HCT116 (cell line): ENCODE data around the gene CST6. TPM values are rescaled to one million over a fixed set of nuclear protein-coding genes. Genes with fewer than 3 reads are reported as not detected.

Experiments
- ATAC-seq: fragments of 200-7000 bp; cut with Tn5 transposase; 2 replicates; pipeline ENCODE4 v1.9.1; 2020; ENCODE audit warnings: mild to moderate bottlenecking, moderate library complexity
- BruUV-seq: library from RNA; stranded (reverse); fragments of 400-500 nt; replicated peaks from 2 replicates; lab custom pipeline; 2021; lab: Mats Ljungman, UMichigan
- CTCF ChIA-PET: fragments of 300-600 bp; sonication (Branson Sonifier 250); formaldehyde crosslinking; loops from one replicate; lab custom pipeline; 2021; ENCODE audit warnings: antibody characterized with exemption; lab: Charles Lee
- POLR2A ChIA-PET: fragments of 300-600, 350-600 bp; sonication (Branson Sonifier 250); formaldehyde crosslinking; loops from one replicate; lab custom pipeline; 2021; ENCODE audit warnings: antibody characterized with exemption; lab: Charles Lee
- RAD21 ChIA-PET, 2 experiments: fragments of 300-600 bp; sonication (Branson Sonifier 250); formaldehyde crosslinking; loops; one replicate each; lab custom pipeline; 2023; ENCODE audit warnings: low total read pairs in 2 of 2; ENCODE audit not compliant: uncharacterized antibody in 2 of 2, unreplicated experiment in 2 of 2, low non-redundant PET in 1 of 2; lab: Charles Lee
- DNase-seq: peaks from one replicate; pipeline ENCODE4 v3.0.0-alpha.2; 2010; ENCODE audit warnings: low read depth, low spot score
- H2AFZ ChIP-seq: fragments of 200-600 bp; shearing (Covaris generic), sonication (generic); 2 replicates; pipeline ENCODE4 v1.6.1; 2017; ENCODE audit warnings: low read depth, mixed run types, mixed read lengths, antibody characterized with exemption, low read length; ENCODE audit not compliant: poor library complexity, severe bottlenecking
- H3K27ac ChIP-seq: 2 replicates; pipeline ENCODE4 v1.5.1; 2012; ENCODE audit warnings: low read depth, low read length
- H3K27me3 ChIP-seq: fragments of 200-600 bp; sonication (generic); 2 replicates; pipeline ENCODE4 v1.6.1; 2016; ENCODE audit warnings: mixed run types, low read length, mixed read lengths; ENCODE audit not compliant: insufficient read depth
- H3K36me3 ChIP-seq, 2 experiments: fragments of 200-500 bp in 1 of 2; fragments of 200-600 bp in 1 of 2; sonication (Bioruptor generic) in 1 of 2; sonication (generic) in 1 of 2; 2 replicates each; pipeline versions ENCODE4 v1.5.1 to v1.6.1; 2014 to 2016; ENCODE audit warnings: low read length in 2 of 2, inconsistent platforms in 1 of 2, mixed read lengths in 1 of 2, mixed run types in 1 of 2; ENCODE audit not compliant: insufficient read depth in 2 of 2, control insufficient read depth in 1 of 2
- H3K4me1 ChIP-seq, 2 experiments: fragments of 200-600 bp in 1 of 2; sonication (generic) in 1 of 2; 2 replicates each; pipeline versions ENCODE4 v1.5.1 to v1.6.1; 2012 to 2017; ENCODE audit warnings: low read length in 2 of 2, inconsistent platforms in 1 of 2, mild to moderate bottlenecking in 1 of 2, mixed read lengths in 1 of 2, mixed run types in 1 of 2, moderate library complexity in 1 of 2; ENCODE audit not compliant: insufficient read depth in 2 of 2, control insufficient read depth in 1 of 2
- H3K4me2 ChIP-seq: fragments of 200-600 bp; sonication (generic); 2 replicates; pipeline ENCODE4 v1.6.1; 2017; ENCODE audit warnings: mixed run types, low read length, mixed read lengths
- H3K4me3 ChIP-seq, 2 experiments: fragments of 200-600 bp in 1 of 2; sonication (generic) in 1 of 2; replicated peaks in 1 of 2; 2 replicates each; pipeline ENCODE4 v1.5.1; 2011 to 2016; ENCODE audit warnings: low read length in 2 of 2, control low read depth in 1 of 2, low read depth in 1 of 2, mild to moderate bottlenecking in 1 of 2, mixed read lengths in 1 of 2, mixed run types in 1 of 2
- H3K79me2 ChIP-seq: fragments of 200-600 bp; sonication (generic); 2 replicates; pipeline ENCODE4 v1.6.1; 2017; ENCODE audit warnings: mild to moderate bottlenecking, mixed run types, low read length, moderate library complexity, mixed read lengths; ENCODE audit not compliant: insufficient read depth
- H3K9ac ChIP-seq: fragments of 200-600 bp; sonication (generic); 2 replicates; pipeline ENCODE4 v1.6.1; 2016; ENCODE audit warnings: low read length, mixed read lengths
- H3K9me2 ChIP-seq: fragments of 200-600 bp; sonication (generic), shearing (Covaris generic); 2 replicates; pipeline ENCODE4 v1.6.1; 2017; ENCODE audit warnings: mixed run types, mild to moderate bottlenecking, moderate library complexity; ENCODE audit not compliant: insufficient read depth
- H3K9me3 ChIP-seq, 2 experiments: fragments of 200-500 bp in 1 of 2; fragments of 200-600 bp in 1 of 2; sonication (Bioruptor generic) in 1 of 2; sonication (generic) in 1 of 2; 2 replicates each; pipeline ENCODE4 v1.6.1; 2014 to 2017; ENCODE audit warnings: low read length in 2 of 2, mixed read lengths in 2 of 2, inconsistent platforms in 1 of 2, low read depth in 1 of 2, mild to moderate bottlenecking in 1 of 2, mixed run types in 1 of 2, moderate library complexity in 1 of 2; ENCODE audit not compliant: control insufficient read depth in 1 of 2, insufficient read depth in 1 of 2
- H4K20me1 ChIP-seq: fragments of 200-600 bp; sonication (generic), shearing (Covaris generic); 2 replicates; pipeline ENCODE4 v1.6.1; 2017; ENCODE audit warnings: mixed run types, mild to moderate bottlenecking, moderate library complexity; ENCODE audit not compliant: insufficient read depth
- ELF1 ChIP-seq: IDR thresholded peaks from 2 replicates; pipeline ENCODE4 v1.6.1; 2012; ENCODE audit warnings: low read depth, borderline replicate concordance
- EZH2phosphoT487 ChIP-seq: fragments of 200-600 bp; IDR thresholded peaks from 2 replicates; pipeline ENCODE4 v1.6.1; 2018; ENCODE audit warnings: antibody characterized with exemption, borderline replicate concordance
- JUND ChIP-seq: IDR thresholded peaks from 2 replicates; pipeline ENCODE4 v1.6.1; 2012
- POLR2AphosphoS5 ChIP-seq: IDR thresholded peaks from 2 replicates; pipeline ENCODE4 v1.6.1; 2011; ENCODE audit warnings: mild to moderate bottlenecking, low read depth, low read length, moderate library complexity
- intact Hi-C: fragments of 100-400 bp; cut with micrococcal nuclease; formaldehyde crosslinking; loops from 2 replicates; pipeline ENCODE4 v1.10.0; 2022
- total RNA-seq: library from RNA; stranded (reverse); gene quantifications from one replicate; pipeline ENCODE4 v1.2.1, GENCODE V29; 2021; ENCODE audit not compliant: unreplicated experiment
- TF ChIP-seq, protein P1 (sequence below): IDR thresholded peaks from 2 replicates; pipeline ENCODE4 v1.6.1; 2011; ENCODE audit warnings: mild to moderate bottlenecking, low read length, moderate library complexity; ENCODE audit not compliant: insufficient replicate concordance; ENCODE audit errors: extremely low read depth

Gene CST6
- total RNA-seq, 1 experiment from 2014 or later: 68.1 TPM

DNA sequence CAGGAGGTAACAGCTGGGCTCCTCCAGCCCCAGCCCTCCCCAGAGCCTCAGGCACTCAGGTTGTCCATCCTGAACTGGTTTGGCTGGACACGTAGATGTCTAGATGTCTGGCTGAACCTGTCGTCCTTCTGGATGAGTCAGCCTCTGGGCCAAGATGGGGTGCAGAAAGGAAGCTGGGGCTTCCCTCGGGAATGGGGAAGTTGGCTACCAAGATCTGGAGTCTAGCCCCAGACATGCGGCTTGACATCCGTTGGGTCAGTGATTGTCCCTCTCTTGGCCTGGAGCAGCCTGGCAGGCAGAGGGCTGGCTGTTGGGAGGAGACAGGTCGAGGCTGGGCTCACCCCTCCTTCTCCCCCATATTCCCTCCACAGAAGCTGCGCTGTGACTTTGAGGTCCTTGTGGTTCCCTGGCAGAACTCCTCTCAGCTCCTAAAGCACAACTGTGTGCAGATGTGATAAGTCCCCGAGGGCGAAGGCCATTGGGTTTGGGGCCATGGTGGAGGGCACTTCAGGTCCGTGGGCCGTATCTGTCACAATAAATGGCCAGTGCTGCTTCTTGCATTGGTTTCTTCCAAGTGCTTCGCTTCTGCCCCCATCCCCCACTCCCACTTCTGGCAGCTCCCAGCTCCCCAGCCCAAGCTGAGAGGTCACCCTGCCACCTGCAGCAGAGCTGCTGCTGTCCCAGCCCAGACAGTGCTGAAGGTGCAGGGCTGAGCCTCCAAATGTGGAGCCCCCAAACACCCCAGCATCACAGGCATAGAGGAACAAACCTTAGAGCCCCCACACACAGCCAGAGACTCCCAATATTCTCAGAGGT, 1.3 kb downstream of the CST6 start:
- no peaks in the 10 kb centered on the region for H3K36me3 ChIP-seq
- H3K9me3 ChIP-seq: no peaks in the 10 kb centered on the region
- H3K27me3 ChIP-seq: no peaks in the 10 kb centered on the region
- peak overlapping the region; percentile 72 for H3K4me2 ChIP-seq
- TF ChIP-seq JUND (no peak), POLR2AphosphoS5 (peak; percentile 16; the same call in 1 of the 2 replicates)
- TF ChIP-seq, protein P1, sequence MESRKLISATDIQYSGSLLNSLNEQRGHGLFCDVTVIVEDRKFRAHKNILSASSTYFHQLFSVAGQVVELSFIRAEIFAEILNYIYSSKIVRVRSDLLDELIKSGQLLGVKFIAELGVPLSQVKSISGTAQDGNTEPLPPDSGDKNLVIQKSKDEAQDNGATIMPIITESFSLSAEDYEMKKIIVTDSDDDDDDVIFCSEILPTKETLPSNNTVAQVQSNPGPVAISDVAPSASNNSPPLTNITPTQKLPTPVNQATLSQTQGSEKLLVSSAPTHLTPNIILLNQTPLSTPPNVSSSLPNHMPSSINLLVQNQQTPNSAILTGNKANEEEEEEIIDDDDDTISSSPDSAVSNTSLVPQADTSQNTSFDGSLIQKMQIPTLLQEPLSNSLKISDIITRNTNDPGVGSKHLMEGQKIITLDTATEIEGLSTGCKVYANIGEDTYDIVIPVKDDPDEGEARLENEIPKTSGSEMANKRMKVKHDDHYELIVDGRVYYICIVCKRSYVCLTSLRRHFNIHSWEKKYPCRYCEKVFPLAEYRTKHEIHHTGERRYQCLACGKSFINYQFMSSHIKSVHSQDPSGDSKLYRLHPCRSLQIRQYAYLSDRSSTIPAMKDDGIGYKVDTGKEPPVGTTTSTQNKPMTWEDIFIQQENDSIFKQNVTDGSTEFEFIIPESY: peak; percentile 15
- intact Hi-C loops: no loop called here
- ChIA-PET CTCF (interaction anchor here (3.2 kb wide), 1 partner anchor 9 kb away, joined by 22 read pairs; no protein-coding TSS in a partner anchor), POLR2A (interaction anchor here (0.9 to 2.6 kb wide), 2 partner anchors 10 to 11 kb away, joined by 3 to 17 read pairs; partner anchors contain the start of genes BANF1 and EIF1AD), RAD21 (no interaction called here)
- no peak overlapping the region for H2AFZ ChIP-seq
- no peaks in the 10 kb centered on the region for H3K9me2 ChIP-seq
- H4K20me1 ChIP-seq: no peaks in the 10 kb centered on the region
- no TSS peak for BruUV-seq
- peaks cover 68 to 95% of the 10 kb centered on the region in 2 experiments for H3K4me1 ChIP-seq
- DNase-seq (no peak), ATAC-seq (no peak)
- H3K4me3 ChIP-seq: peak overlapping the region; percentile 44 to 50
- H3K27ac ChIP-seq: peak overlapping the region; percentile 45
- peak overlapping the region; percentile 57 for H3K9ac ChIP-seq
- peaks cover 11% of the 10 kb centered on the region; the same call in 1 of the 2 replicates for H3K79me2 ChIP-seq

DNA sequence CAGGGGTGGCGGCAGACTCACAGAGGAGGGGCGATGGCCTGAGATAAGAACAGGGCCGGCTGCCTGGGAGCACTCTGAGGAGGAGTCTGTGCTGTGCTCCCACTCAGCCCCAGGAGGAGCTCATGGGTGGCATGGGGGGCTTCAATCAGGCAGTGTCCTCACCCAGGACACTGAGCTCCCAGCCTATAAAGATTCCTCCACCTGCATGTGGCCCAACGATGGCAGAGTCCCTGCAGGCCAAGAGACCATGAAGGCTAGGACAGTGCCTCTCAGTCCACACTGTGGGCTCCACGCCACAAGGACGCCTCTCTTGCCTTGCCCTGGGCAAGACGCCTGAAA, 1.9 kb downstream of the CST6 start:
- Histone ChIP-seq H4K20me1 (no peaks in the 10 kb centered on the region), H3K9me3 (no peaks in the 10 kb centered on the region), H3K4me3 (no peak overlapping the region), H3K27ac (peak overlapping the region; percentile 45), H3K36me3 (no peaks in the 10 kb centered on the region)
- DNase-seq (no peak), ATAC-seq (no peak)
- CTCF ChIA-PET: interaction anchor here (3.2 kb wide), 1 partner anchor 8 kb away, joined by 22 read pairs; no protein-coding TSS in a partner anchor
- intact Hi-C loops: no loop called here
- no peak for TF ChIP-seq EZH2phosphoT487
- no peak for TF ChIP-seq POLR2AphosphoS5
- no peak for TF ChIP-seq ELF1
- TF ChIP-seq, all 23 proteins: peak for 0
- Histone ChIP-seq H3K27me3 (no peaks in the 10 kb centered on the region), H2AFZ (no peak overlapping the region), H3K4me2 (peak overlapping the region; percentile 72), H3K9me2 (no peaks in the 10 kb centered on the region), H3K4me1 (peaks cover 64 to 95% of the 10 kb centered on the region in 2 experiments), H3K9ac (peak overlapping the region; percentile 57), H3K79me2 (peaks cover 11% of the 10 kb centered on the region; the same call in 1 of the 2 replicates)
- ChIA-PET RAD21 (no interaction called here), POLR2A (interaction anchor here (0.6 to 0.9 kb wide), 4 partner anchors 11 to 259 kb away, joined by 3 read pairs; partner anchors contain the start of genes BANF1 and SF3B2)
- no TSS peak for BruUV-seq
